ENCODE results near the gene OR7A5. TPM values are rescaled to one million over a fixed set of nuclear protein-coding genes. Genes with fewer than 3 reads are reported as not detected.
"Not testable (repeated sequence)": the region's sequence is repeated elsewhere in the genome, so short reads cannot be mapped to it uniquely, and the experiment has no call there.

OR7A5 gene
- polyA plus RNA-seq, 1 of the 3 experiments (the other 2 are of a cell fraction) = not detected

DNA sequence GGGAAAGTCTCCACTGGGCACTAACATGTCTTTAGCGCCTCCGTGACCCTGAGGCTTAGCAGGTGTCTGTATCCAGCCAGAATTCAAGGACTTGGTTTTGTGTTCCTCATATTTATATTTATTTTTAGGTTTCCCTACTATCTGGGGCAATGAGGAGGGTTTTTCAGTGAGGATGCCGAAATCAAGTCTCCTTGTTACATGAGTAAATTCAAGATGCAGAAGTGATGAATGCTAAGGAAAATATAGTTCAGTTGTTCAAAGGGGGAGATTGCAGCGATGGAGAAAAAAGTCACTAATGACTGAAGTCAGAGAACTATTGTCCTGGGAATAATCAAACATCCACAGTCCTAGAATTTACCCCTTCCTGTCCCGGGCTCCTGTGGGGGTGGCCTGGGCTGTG, 55.8 kb downstream of the OR7A5 start:
- Histone ChIP-seq H3K36me3 (replicated peaks in 1 of 2; ENCODE audit: control insufficient read depth in 1 of 2, insufficient read depth in 2 of 2, low read length in 1 of 2) (no peaks in the 10 kb centered on the region), H3K27ac (ENCODE audit: low read depth in 2 of 2, low read length in 1 of 2) (no peak overlapping the region), H3K27me3 (ENCODE audit: insufficient read depth) (peaks cover 22% of the 10 kb centered on the region), H2AFZ (ENCODE audit: low read depth) (no peak overlapping the region), H3K79me2 (ENCODE audit: insufficient read depth) (no peaks in the 10 kb centered on the region), H3K9me3 (no peaks in the 10 kb centered on the region), H3K4me3 (ENCODE audit: low read depth in 2 of 2, low read length in 1 of 2) (no peak overlapping the region), H3K4me1 (ENCODE audit: control insufficient read depth in 1 of 2, insufficient read depth in 2 of 2, low read depth in 1 of 2, low read length in 1 of 2) (no peaks in the 10 kb centered on the region), H4K20me1 (ENCODE audit: insufficient read depth) (no peaks in the 10 kb centered on the region), H3F3A (replicated peaks; ENCODE audit: insufficient read depth) (no peaks in the 10 kb centered on the region), H3K4me2 (no peak overlapping the region), H3K9me2 (no peaks in the 10 kb centered on the region), H3K9ac (no peak overlapping the region)
- CTCF ChIA-PET = no interaction called here
- POLR2A ChIA-PET = no interaction called here
- WGBS (ENCODE audit: low lambda C conversion rate) = 9% methylated on average over 5 of the region's 5 CpGs
- TF ChIP-seq, protein P1, sequence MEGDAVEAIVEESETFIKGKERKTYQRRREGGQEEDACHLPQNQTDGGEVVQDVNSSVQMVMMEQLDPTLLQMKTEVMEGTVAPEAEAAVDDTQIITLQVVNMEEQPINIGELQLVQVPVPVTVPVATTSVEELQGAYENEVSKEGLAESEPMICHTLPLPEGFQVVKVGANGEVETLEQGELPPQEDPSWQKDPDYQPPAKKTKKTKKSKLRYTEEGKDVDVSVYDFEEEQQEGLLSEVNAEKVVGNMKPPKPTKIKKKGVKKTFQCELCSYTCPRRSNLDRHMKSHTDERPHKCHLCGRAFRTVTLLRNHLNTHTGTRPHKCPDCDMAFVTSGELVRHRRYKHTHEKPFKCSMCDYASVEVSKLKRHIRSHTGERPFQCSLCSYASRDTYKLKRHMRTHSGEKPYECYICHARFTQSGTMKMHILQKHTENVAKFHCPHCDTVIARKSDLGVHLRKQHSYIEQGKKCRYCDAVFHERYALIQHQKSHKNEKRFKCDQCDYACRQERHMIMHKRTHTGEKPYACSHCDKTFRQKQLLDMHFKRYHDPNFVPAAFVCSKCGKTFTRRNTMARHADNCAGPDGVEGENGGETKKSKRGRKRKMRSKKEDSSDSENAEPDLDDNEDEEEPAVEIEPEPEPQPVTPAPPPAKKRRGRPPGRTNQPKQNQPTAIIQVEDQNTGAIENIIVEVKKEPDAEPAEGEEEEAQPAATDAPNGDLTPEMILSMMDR (IDR thresholded peaks at IDR 0.05) = no peak
- TF ChIP-seq TCF12 (IDR thresholded peaks at IDR 0.05) (no peak), NRF1 (IDR thresholded peaks at IDR 0.05; ENCODE audit: low read depth, low read length) (no peak), EZH2phosphoT487 (IDR thresholded peaks at IDR 0.05; ENCODE audit: borderline replicate concordance, low read depth) (no peak), FOSL2 (IDR thresholded peaks at IDR 0.05; ENCODE audit: borderline replicate concordance, low read depth) (no peak), TAF1 (IDR thresholded peaks at IDR 0.05; ENCODE audit: borderline replicate concordance, low read depth, low read length) (no peak)
- TF ChIP-seq, protein P2, sequence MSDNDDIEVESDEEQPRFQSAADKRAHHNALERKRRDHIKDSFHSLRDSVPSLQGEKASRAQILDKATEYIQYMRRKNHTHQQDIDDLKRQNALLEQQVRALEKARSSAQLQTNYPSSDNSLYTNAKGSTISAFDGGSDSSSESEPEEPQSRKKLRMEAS (IDR thresholded peaks at IDR 0.05; ENCODE audit: low read depth) = no peak
- TF ChIP-seq, protein P3, sequence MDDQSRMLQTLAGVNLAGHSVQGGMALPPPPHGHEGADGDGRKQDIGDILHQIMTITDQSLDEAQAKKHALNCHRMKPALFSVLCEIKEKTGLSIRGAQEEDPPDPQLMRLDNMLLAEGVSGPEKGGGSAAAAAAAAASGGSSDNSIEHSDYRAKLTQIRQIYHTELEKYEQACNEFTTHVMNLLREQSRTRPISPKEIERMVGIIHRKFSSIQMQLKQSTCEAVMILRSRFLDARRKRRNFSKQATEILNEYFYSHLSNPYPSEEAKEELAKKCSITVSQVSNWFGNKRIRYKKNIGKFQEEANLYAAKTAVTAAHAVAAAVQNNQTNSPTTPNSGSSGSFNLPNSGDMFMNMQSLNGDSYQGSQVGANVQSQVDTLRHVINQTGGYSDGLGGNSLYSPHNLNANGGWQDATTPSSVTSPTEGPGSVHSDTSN (IDR thresholded peaks at IDR 0.05) = no peak
- DNase-seq = no peak

DNA sequence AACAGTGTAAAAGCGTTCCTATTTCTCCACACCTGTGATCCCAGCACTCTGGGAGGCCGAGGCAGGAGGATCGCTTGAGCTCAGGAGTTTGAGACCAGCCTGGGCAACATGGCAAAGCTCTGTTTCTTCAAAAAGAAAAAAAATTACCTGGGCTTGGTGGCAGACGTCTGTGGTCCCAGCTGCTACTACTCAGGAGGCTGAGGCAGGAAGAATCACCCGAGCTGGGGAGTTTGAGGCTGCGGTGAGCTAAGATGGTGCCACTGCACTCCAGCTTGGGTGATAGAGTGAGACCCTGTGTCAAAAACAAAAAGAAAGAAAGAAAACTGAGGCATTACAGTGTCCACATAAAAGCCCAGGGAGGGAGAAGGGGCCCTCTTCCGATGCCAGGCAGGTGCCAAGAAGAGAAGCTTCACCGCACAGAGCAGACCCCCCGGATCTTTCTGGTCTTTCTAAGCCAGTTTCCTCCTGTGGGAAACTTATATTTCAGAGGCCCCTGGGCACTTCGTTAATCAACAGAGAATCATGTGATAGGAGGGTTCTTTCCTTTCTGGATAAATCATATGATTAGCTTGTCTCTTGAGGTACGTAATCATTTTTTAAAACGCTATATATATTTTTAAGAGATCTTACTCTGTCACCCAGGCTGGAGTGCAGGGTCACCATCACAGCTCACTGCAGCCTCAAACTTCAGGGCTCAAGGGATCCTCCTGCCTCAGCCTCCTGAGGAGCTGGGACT, 56.7 kb downstream of the OR7A5 start, which contains the start of gene ADGRE2:
TSS of gene ADGRE2 (minus strand) at position 451 of the 736 bp plus-strand sequence. CDS start 1,804 bp downstream, outside the sequence.
- CTCF ChIA-PET; H3F3A ChIP-seq (replicated peaks; ENCODE audit: insufficient read depth); H3K4me1 ChIP-seq (ENCODE audit: control insufficient read depth in 1 of 2, insufficient read depth in 2 of 2, low read depth in 1 of 2, low read length in 1 of 2); H3K79me2 ChIP-seq (ENCODE audit: insufficient read depth); H4K20me1 ChIP-seq (ENCODE audit: insufficient read depth); H3K9me3 ChIP-seq; H3K27ac ChIP-seq (ENCODE audit: low read depth in 2 of 2, low read length in 1 of 2); H3K4me2 ChIP-seq; H3K9ac ChIP-seq; H2AFZ ChIP-seq (ENCODE audit: low read depth); H3K9me2 ChIP-seq; POLR2A ChIA-PET; H3K36me3 ChIP-seq (replicated peaks in 1 of 2; ENCODE audit: control insufficient read depth in 1 of 2, insufficient read depth in 2 of 2, low read length in 1 of 2); DNase-seq; H3K4me3 ChIP-seq (ENCODE audit: low read depth in 2 of 2, low read length in 1 of 2): not testable (repeated sequence)
- peaks cover 28% of the 10 kb centered on the region for H3K27me3 ChIP-seq (ENCODE audit: insufficient read depth)
- 27% methylated on average over 12 of the region's 12 CpGs for WGBS (ENCODE audit: low lambda C conversion rate)

DNA sequence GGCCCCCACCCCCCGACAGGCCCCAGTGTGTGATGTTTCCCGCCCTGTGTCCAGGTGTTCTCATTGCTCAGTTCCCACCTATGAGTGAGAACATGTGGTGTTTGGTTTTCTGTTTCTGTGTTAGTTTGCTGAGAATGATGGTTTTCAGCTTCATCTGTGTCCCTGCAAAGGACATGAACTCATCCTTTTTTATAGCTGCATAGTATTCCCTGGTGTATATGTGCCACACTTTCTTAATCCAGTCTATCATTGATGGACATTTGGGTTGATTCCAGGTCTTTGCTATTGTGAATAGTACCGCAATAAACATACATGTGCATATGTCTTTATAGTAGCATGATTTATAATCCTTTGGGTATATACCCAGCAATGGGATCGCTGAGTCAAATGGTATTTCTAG, 57.3 kb downstream of the OR7A5 start:
- H3K9me3 ChIP-seq; H2AFZ ChIP-seq (ENCODE audit: low read depth); H4K20me1 ChIP-seq (ENCODE audit: insufficient read depth); CTCF ChIA-PET; H3F3A ChIP-seq (replicated peaks; ENCODE audit: insufficient read depth); POLR2A ChIA-PET; DNase-seq; H3K9ac ChIP-seq; H3K4me1 ChIP-seq (ENCODE audit: control insufficient read depth in 1 of 2, insufficient read depth in 2 of 2, low read depth in 1 of 2, low read length in 1 of 2); H3K4me2 ChIP-seq; H3K9me2 ChIP-seq; H3K36me3 ChIP-seq (replicated peaks in 1 of 2; ENCODE audit: control insufficient read depth in 1 of 2, insufficient read depth in 2 of 2, low read length in 1 of 2); H3K79me2 ChIP-seq (ENCODE audit: insufficient read depth); H3K27ac ChIP-seq (ENCODE audit: low read depth in 2 of 2, low read length in 1 of 2); H3K4me3 ChIP-seq (ENCODE audit: low read depth in 2 of 2, low read length in 1 of 2): not testable (repeated sequence)
- WGBS (ENCODE audit: low lambda C conversion rate) = 60% methylated on average over 4 of the region's 4 CpGs
- peaks cover 29% of the 10 kb centered on the region for H3K27me3 ChIP-seq (ENCODE audit: insufficient read depth)

Small RNA genes lying within 50 kb of the gene (small RNA-seq; reads per million reads assigned to genes)
- gene AC005255.1 = 0 reads per million in 7 experiments

Other genes starting within 250 kb of the OR7A5 start
- not detected in 2 replicates for gene ADGRE3, start 160.3 kb downstream of the OR7A5 start, polyA plus RNA-seq (2012; rRNA removed)
- 15.2 and 19.6 TPM in 2 replicates for gene ZNF333, start 145.1 kb downstream of the OR7A5 start, polyA plus RNA-seq (2012; rRNA removed)
- gene ADGRE2, start 56.6 kb downstream of the OR7A5 start, polyA plus RNA-seq (2012; rRNA removed) = 0.02 TPM in 1 of 2 replicates, not detected in the other
- not detected in 2 replicates for gene OR7C1, start within 50 bp of the OR7A5 start, polyA plus RNA-seq (2012; rRNA removed)
- gene OR7A10, start 13.7 kb upstream of the OR7A5 start, polyA plus RNA-seq (2012; rRNA removed) = not detected in 2 replicates
- gene OR7A17, start 50.9 kb upstream of the OR7A5 start, polyA plus RNA-seq (2012; rRNA removed) = not detected in 2 replicates
- gene OR7C2, start 106.3 kb upstream of the OR7A5 start, polyA plus RNA-seq (2012; rRNA removed) = not detected in 2 replicates
- not detected in 2 replicates for gene SLC1A6, start 144.7 kb upstream of the OR7A5 start, polyA plus RNA-seq (2012; rRNA removed)
- not detected in 2 replicates for gene CASP14, start 214.3 kb upstream of the OR7A5 start, polyA plus RNA-seq (2012; rRNA removed)
- gene OR1I1, start 247.0 kb upstream of the OR7A5 start, polyA plus RNA-seq (2012; rRNA removed) = not detected in 2 replicates